ENCODE measurements around the gene OR1M1. TPM values are rescaled to one million over a fixed set of nuclear protein-coding genes. Genes with fewer than 3 reads are reported as not detected.
A peak's percentile ranks its signal among the peaks of the same experiment; 100 is the strongest.

The OR1M1 gene
- polyA plus RNA-seq, 2 of the 4 experiments (the other 2 are of a cell fraction), result not detected

GRCh38 chr19:9040131-9040530, 46.7 kb upstream of the OR1M1 start:
- DNase-seq (ENCODE audit: low read depth in 1 of 2, low spot score in 1 of 2) (no peak), FAIRE-seq (no peak), ATAC-seq (no peak)
- Histone ChIP-seq H3K4me3 (no peak overlapping the region), H3K4me1 (0 out of 3 replicates have a peak, but pooled peaks cover 4% of the 10 kb centered on the region), H3K4me2 (no peak overlapping the region), H3K9me3 (no peaks in the 10 kb centered on the region), H3K27ac (peak overlapping the region; percentile 5 to 47; a peak in 4 of 6 replicates)
- ChIA-PET CTCF (interaction anchor here (1.3 kb wide), 1 partner anchor 8 kb away, joined by 3 read pairs; no protein-coding TSS in a partner anchor), POLR2A (no interaction called here)
- WGBS (ENCODE audit: missing lambda C conversion rate), result 49% methylated on average over 9 of the region's 9 CpGs
- no peak for TF ChIP-seq CHD2 (IDR thresholded peaks at IDR 0.05; ENCODE audit: low read length, partially characterized antibody)
- no peak for TF ChIP-seq REST (IDR thresholded peaks at IDR 0.05)
- TF ChIP-seq SMC3 (IDR thresholded peaks at IDR 0.05), result no peak
- TF ChIP-seq ZNF302 (CRISPR knock-in tag; IDR thresholded peaks at IDR 0.05), result no peak
- TF ChIP-seq EP300 (IDR thresholded peaks at IDR 0.05), result no peak
- no peak for TF ChIP-seq TP53 (CRISPR knock-in tag; IDR thresholded peaks at IDR 0.05)
- TF ChIP-seq ZFP36 (IDR thresholded peaks at IDR 0.05; ENCODE audit: borderline replicate concordance, partially characterized antibody), result no peak
- TF ChIP-seq ZC3H11A (IDR thresholded peaks at IDR 0.05), result no peak
- no peak for TF ChIP-seq NR3C1 (IDR thresholded peaks at IDR 0.05)

GRCh38 chr19:9041023-9041422, 45.8 kb upstream of the OR1M1 start:
- H3K4me3 ChIP-seq, result no peak overlapping the region
- TF ChIP-seq NR3C1 (IDR thresholded peaks at IDR 0.05) (no peak), ATOH8 (CRISPR knock-in tag; IDR thresholded peaks at IDR 0.05; ENCODE audit: low read depth) (no peak), RFX5 (IDR thresholded peaks at IDR 0.05) (no peak), NPAS2 (CRISPR knock-in tag; IDR thresholded peaks at IDR 0.05; ENCODE audit: borderline replicate concordance) (no peak), CBX2 (IDR thresholded peaks at IDR 0.05; ENCODE audit: borderline replicate concordance, low read depth) (no peak), CEBPB (IDR thresholded peaks at IDR 0.05) (0 out of 4 replicates have a peak, but pooled peaks of 1 of the 2 experiments have one; percentile 31)
- ATAC-seq (no peak), DNase-seq (ENCODE audit: low read depth in 1 of 2, low spot score in 1 of 2) (no peak), FAIRE-seq (no peak)
- H3K4me2 ChIP-seq, result no peak overlapping the region
- ChIA-PET POLR2A (no interaction called here), CTCF (interaction anchor here (1.3 kb wide), 1 partner anchor 9 kb away, joined by 3 read pairs; no protein-coding TSS in a partner anchor)
- no peaks in the 10 kb centered on the region for H3K9me3 ChIP-seq
- H3K27ac ChIP-seq, result no peak overlapping the region
- 94% methylated on average over 8 of the region's 8 CpGs for WGBS (ENCODE audit: missing lambda C conversion rate)
- H3K4me1 ChIP-seq, result 0 out of 3 replicates have a peak, but pooled peaks cover 4% of the 10 kb centered on the region

GRCh38 chr19:9043524-9043923, 43.3 kb upstream of the OR1M1 start:
- Histone ChIP-seq H3K4me1 (0 out of 3 replicates have a peak, but pooled peaks cover 4% of the 10 kb centered on the region), H3K27ac (0 out of 6 replicates have a peak overlapping the region, but pooled peaks of 1 of the 2 experiments have one; percentile 7), H3K4me3 (no peak overlapping the region), H3K4me2 (no peak overlapping the region), H3K9me3 (no peaks in the 10 kb centered on the region)
- TF ChIP-seq HMGXB4 (CRISPR knock-in tag; IDR thresholded peaks at IDR 0.05; ENCODE audit: borderline replicate concordance) (no peak), FOSL2 (IDR thresholded peaks at IDR 0.05) (no peak), FOSL2 (CRISPR knock-in tag; IDR thresholded peaks at IDR 0.05) (0 out of 2 replicates have a peak, but pooled peaks have one; percentile 24), GATA3 (IDR thresholded peaks at IDR 0.05; ENCODE audit: borderline replicate concordance) (no peak)
- DNase-seq (ENCODE audit: low read depth in 1 of 2, low spot score in 1 of 2) (no peak), FAIRE-seq (no peak), ATAC-seq (no peak)
- WGBS (ENCODE audit: missing lambda C conversion rate), result 84% methylated on average over 5 of the region's 5 CpGs
- ChIA-PET POLR2A (no interaction called here), CTCF (interaction anchor here (1.5 kb wide), 1 partner anchor 14 kb away, joined by 4 read pairs; no protein-coding TSS in a partner anchor)

Measured in A549 (cell line).